A673 (cell line): ENCODE data around the gene GNAQ. TPM values are rescaled to one million over a fixed set of nuclear protein-coding genes. Genes with fewer than 3 reads are reported as not detected.

ENCODE experiments used
- BruUV-seq: library from RNA; stranded (reverse); fragments of 400-500 nt; replicated peaks from 2 replicates; lab custom pipeline; 2021; lab: Mats Ljungman, UMichigan
- CTCF ChIA-PET: fragments of 300-600 bp; sonication (Branson Sonifier 250); formaldehyde crosslinking; loops from one replicate; lab custom pipeline; 2022; ENCODE audit warnings: antibody characterized with exemption; lab: Charles Lee
- POLR2A ChIA-PET: fragments of 300-600 bp; sonication (Branson Sonifier 250); formaldehyde crosslinking; loops from one replicate; lab custom pipeline; 2022; ENCODE audit warnings: antibody characterized with exemption; ENCODE audit not compliant: low non-redundant PET; lab: Charles Lee
- DNase-seq: peaks from one replicate; pipeline ENCODE4 v3.0.0-alpha.2; 2015; ENCODE audit warnings: low spot score
- H3K27ac ChIP-seq: fragments of 200-600 bp; sonication (generic); 2 replicates; pipeline ENCODE4 v1.5.1; 2016; ENCODE audit warnings: mixed run types, low read depth, mild to moderate bottlenecking, mixed read lengths, antibody characterized with exemption, low read length; ENCODE audit not compliant: poor library complexity, severe bottlenecking
- H3K27me3 ChIP-seq: fragments of 200-600 bp; sonication (generic); replicated peaks from 2 replicates; pipeline ENCODE4 v1.6.1; 2017; ENCODE audit warnings: mixed run types, low read depth, mild to moderate bottlenecking, mixed read lengths, antibody characterized with exemption, low read length; ENCODE audit not compliant: insufficient read depth, poor library complexity
- H3K36me3 ChIP-seq: fragments of 200-600 bp; sonication (generic); 2 replicates; pipeline ENCODE4 v1.6.1; 2016; ENCODE audit warnings: mixed run types, mild to moderate bottlenecking, mixed read lengths, antibody characterized with exemption, low read length; ENCODE audit not compliant: insufficient read depth, poor library complexity, severe bottlenecking
- H3K4me1 ChIP-seq: fragments of 200-600 bp; sonication (generic); 2 replicates; pipeline ENCODE4 v1.6.1; 2017; ENCODE audit warnings: mixed run types, mild to moderate bottlenecking, mixed read lengths, antibody characterized with exemption, low read length; ENCODE audit not compliant: insufficient read depth, poor library complexity, severe bottlenecking
- H3K4me3 ChIP-seq: fragments of 200-600 bp; sonication (generic); 2 replicates; pipeline ENCODE4 v1.5.1; 2016; ENCODE audit warnings: low read depth, mixed run types, mild to moderate bottlenecking, mixed read lengths, low read length; ENCODE audit not compliant: poor library complexity, severe bottlenecking
- H3K9me3 ChIP-seq: fragments of 200-600 bp; sonication (generic); 2 replicates; pipeline ENCODE4 v1.6.1; 2016; ENCODE audit warnings: mixed run types, low read depth, mild to moderate bottlenecking, mixed read lengths, antibody characterized with exemption, low read length; ENCODE audit not compliant: poor library complexity, severe bottlenecking
- EZH2 ChIP-seq: fragments of 200-600 bp; sonication (generic); IDR thresholded peaks from 2 replicates; pipeline ENCODE4 v1.6.1; 2017; ENCODE audit warnings: borderline replicate concordance, low read depth, mild to moderate bottlenecking, mixed read lengths, antibody characterized with exemption, low read length; ENCODE audit not compliant: poor library complexity, severe bottlenecking
- intact Hi-C: fragments of 100-400 bp; cut with micrococcal nuclease; formaldehyde crosslinking; loops from one replicate; pipeline ENCODE4 v1.10.0; 2022; ENCODE audit not compliant: unreplicated experiment
- total RNA-seq: library from RNA; stranded (reverse); gene quantifications from 2 replicates; pipeline ENCODE4 v1.2.3, GENCODE V29; 2021
- TF ChIP-seq, protein P1 (sequence below): fragments of 300-800, 200-600 bp; sonication (generic); conservative IDR thresholded peaks from 2 replicates; pipeline ENCODE4 v1.5.1; 2017; ENCODE audit warnings: low read depth, mild to moderate bottlenecking, antibody characterized with exemption, low read length, moderate library complexity, mixed read lengths

The GNAQ gene
- total RNA-seq, 1 experiment from 2014 or later, result 69.9 TPM

DNA sequence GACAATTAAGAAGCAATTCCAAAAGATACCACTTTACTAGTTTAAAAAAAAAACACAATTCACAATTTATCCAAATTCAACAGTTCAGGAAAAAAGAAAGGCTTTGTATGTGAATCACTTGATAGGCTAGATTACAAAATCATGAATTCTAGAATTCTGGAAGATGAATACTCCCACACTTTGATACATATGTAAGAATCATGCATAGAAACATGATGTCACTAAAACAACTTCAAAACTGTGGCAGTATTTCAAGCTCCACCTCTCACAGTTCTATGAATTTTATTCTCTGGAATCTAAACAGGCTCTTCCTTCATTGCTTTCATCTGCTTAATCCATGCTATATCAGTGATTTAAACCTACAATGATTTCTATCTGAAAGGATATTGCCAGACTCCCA, 51.0 kb downstream of the GNAQ start:
- ChIA-PET POLR2A (no interaction called here), CTCF (no interaction called here)
- H3K9me3 ChIP-seq, result no peaks in the 10 kb centered on the region
- TF ChIP-seq, protein P1, sequence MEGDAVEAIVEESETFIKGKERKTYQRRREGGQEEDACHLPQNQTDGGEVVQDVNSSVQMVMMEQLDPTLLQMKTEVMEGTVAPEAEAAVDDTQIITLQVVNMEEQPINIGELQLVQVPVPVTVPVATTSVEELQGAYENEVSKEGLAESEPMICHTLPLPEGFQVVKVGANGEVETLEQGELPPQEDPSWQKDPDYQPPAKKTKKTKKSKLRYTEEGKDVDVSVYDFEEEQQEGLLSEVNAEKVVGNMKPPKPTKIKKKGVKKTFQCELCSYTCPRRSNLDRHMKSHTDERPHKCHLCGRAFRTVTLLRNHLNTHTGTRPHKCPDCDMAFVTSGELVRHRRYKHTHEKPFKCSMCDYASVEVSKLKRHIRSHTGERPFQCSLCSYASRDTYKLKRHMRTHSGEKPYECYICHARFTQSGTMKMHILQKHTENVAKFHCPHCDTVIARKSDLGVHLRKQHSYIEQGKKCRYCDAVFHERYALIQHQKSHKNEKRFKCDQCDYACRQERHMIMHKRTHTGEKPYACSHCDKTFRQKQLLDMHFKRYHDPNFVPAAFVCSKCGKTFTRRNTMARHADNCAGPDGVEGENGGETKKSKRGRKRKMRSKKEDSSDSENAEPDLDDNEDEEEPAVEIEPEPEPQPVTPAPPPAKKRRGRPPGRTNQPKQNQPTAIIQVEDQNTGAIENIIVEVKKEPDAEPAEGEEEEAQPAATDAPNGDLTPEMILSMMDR, result no peak
- no peak for TF ChIP-seq EZH2
- H3K4me3 ChIP-seq, result no peak overlapping the region
- DNase-seq, result no peak
- intact Hi-C loops, result no loop called here
- no peaks in the 10 kb centered on the region for H3K27me3 ChIP-seq
- no peaks in the 10 kb centered on the region for H3K36me3 ChIP-seq
- H3K27ac ChIP-seq, result no peak overlapping the region
- H3K4me1 ChIP-seq, result peaks cover 57% of the 10 kb centered on the region
- no TSS peak for BruUV-seq

DNA sequence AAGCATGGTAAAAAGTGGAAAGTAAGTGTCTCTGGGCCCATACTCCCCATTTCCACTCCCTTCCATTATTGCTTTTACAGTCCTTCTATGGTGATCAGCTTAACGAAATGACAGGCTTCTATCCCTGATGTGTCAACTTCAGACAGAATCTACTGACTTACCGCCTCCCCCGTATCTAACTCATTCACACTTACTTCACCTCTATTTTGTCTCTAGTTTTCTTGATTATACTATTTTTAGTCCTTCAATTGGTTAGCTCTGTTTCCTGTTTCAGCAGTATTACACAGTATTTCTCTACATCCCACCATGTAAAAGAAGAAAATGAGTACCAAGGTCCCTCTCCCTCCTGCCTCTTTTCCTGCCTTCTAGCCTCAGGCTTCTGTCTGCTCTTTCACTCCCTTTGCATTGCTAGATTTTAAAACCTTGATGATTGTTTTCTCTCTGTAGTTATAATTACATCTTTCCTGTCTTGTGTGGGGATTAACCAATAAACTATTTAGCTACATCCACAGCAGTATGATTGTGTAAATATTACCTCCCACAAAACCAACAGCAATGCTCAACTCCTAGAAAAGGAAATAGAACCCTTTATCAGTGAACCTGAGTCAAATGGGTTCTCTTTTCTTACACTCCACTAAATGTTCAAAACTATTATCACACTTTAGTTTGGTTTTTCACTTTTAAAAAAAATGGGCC, 53.4 kb downstream of the GNAQ start:
- H3K27ac ChIP-seq, result no peak overlapping the region
- no TSS peak for BruUV-seq
- no peaks in the 10 kb centered on the region for H3K9me3 ChIP-seq
- no peaks in the 10 kb centered on the region for H3K27me3 ChIP-seq
- H3K36me3 ChIP-seq, result no peaks in the 10 kb centered on the region
- H3K4me1 ChIP-seq, result peaks cover 71% of the 10 kb centered on the region
- CTCF ChIA-PET, result interaction anchor here (1.3 kb wide), 1 partner anchor 81 kb away, joined by 4 read pairs; no protein-coding TSS in a partner anchor
- intact Hi-C loops, result loop anchor here (2.0 kb wide), 1 partner anchor 55 kb away; no protein-coding TSS in a partner anchor
- H3K4me3 ChIP-seq, result no peak overlapping the region
- POLR2A ChIA-PET, result no interaction called here
- peak; percentile 59 for DNase-seq
- TF ChIP-seq, protein P1, result no peak
- TF ChIP-seq EZH2, result no peak

DNA sequence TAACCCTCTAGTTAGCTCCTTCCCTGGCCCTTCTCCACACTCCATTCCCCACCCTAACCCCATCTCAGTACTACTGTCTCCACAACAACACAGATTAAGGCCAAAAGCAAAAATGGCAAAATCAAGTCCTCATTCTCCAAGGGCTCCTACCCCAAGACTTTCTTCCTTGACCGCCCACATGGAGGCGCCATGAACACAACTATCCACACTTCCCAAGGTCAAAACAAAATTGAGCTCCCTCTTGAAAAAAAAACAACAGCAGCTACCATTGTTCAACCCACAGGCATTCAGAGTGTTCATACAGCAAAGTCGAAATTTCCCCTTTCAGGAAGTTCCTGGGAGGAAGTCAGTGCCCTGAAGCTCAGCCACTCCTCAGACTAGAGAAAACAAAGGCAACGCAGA, 54.4 kb downstream of the GNAQ start:
- Histone ChIP-seq H3K27me3 (no peaks in the 10 kb centered on the region), H3K36me3 (no peaks in the 10 kb centered on the region), H3K27ac (peak overlapping the region; percentile 5), H3K4me3 (no peak overlapping the region), H3K4me1 (peaks cover 71% of the 10 kb centered on the region), H3K9me3 (no peaks in the 10 kb centered on the region)
- DNase-seq, result peak; percentile 76
- intact Hi-C loops, result loop anchor here (2.0 kb wide), 1 partner anchor 144 kb away; no protein-coding TSS in a partner anchor
- no TSS peak for BruUV-seq
- TF ChIP-seq, protein P1, result peak; percentile 71
- TF ChIP-seq EZH2, result no peak
- ChIA-PET CTCF (interaction anchor here (0.6 to 1.3 kb wide), 6 partner anchors 58 to 544 kb away, joined by 3 to 13 read pairs (median 4); no protein-coding TSS in a partner anchor), POLR2A (interaction anchor here (0.5 kb wide), 1 partner anchor 10 kb away, joined by 3 read pairs; no protein-coding TSS in a partner anchor)
